ENCODE measurements around the gene OMP.

OMP gene

DNA sequence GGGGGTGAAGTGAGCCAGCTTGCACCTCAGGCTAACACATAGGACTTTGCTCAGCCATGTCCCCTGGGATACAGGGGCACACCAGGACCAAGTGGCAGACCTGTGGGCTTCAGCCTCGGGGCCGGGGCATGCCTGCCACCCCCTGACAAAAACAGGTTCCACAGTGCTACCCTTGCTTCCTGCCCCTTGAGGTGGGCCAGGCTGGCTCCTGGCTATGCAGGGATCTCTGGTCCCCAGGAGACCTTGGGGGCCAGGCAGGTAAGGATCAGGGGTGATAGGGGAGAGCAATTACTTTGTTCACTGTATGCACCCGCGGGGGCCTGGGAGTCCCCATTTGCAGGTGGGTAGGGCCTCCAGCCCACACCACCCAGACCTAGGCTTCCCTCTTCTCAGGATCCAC is 23.1 kb downstream of the OMP start:
- no peaks in the 10 kb centered on the region for H3K79me2 ChIP-seq (ENCODE audit: control insufficient read depth, insufficient read depth, low read length, unreplicated experiment)
- peaks cover 3% of the 10 kb centered on the region for H3K4me1 ChIP-seq (ENCODE audit: control insufficient read depth, insufficient read depth, low read length, unreplicated experiment)
- no peaks in the 10 kb centered on the region for H3K27me3 ChIP-seq (ENCODE audit: insufficient read depth, low read length)
- no peak overlapping the region for H3K27ac ChIP-seq (ENCODE audit: low read depth, low read length)
- H2AFZ ChIP-seq (ENCODE audit: low read length, unreplicated experiment) = no peak overlapping the region
- H3K36me3 ChIP-seq (ENCODE audit: insufficient read depth, low read length) = no peaks in the 10 kb centered on the region
- no peak overlapping the region for H3K4me3 ChIP-seq (ENCODE audit: low read depth, low read length)

DNA sequence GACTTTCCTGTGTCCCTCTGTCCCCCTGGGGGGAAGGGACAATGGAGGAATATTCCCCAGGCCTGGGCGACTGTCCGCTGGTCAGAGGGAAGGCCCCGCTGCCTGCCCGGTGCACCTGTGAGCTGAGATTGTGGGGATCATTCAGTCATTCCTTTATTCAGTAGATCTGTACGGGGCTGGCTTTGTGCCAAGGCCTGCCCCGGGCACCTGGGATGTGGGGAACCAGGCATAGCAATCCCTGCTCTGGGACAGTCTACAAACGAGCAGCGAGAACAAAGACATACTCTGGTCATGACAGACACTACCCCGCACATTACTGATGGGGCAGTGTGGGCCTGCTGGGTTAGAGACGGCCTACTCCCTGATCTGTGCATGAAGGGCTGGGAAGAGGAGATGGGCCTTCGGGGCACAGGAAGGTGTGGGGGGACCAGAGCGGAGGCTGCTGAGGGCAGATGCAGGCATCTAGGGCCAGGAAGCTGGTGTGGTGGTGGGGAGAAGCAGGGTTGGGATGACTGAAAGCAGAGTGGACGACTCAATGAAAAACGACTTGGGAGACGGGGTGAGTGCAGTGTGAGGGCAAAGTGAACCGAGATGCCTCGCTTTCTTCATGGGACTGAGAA is 23.6 kb downstream of the OMP start:
- Histone ChIP-seq H3K27ac (ENCODE audit: low read depth, low read length) (no peak overlapping the region), H3K36me3 (ENCODE audit: insufficient read depth, low read length) (no peaks in the 10 kb centered on the region), H3K79me2 (ENCODE audit: control insufficient read depth, insufficient read depth, low read length, unreplicated experiment) (no peaks in the 10 kb centered on the region), H3K4me1 (ENCODE audit: control insufficient read depth, insufficient read depth, low read length, unreplicated experiment) (peaks cover 3% of the 10 kb centered on the region), H3K27me3 (ENCODE audit: insufficient read depth, low read length) (no peaks in the 10 kb centered on the region), H2AFZ (ENCODE audit: low read length, unreplicated experiment) (no peak overlapping the region), H3K4me3 (ENCODE audit: low read depth, low read length) (no peak overlapping the region)

DNA sequence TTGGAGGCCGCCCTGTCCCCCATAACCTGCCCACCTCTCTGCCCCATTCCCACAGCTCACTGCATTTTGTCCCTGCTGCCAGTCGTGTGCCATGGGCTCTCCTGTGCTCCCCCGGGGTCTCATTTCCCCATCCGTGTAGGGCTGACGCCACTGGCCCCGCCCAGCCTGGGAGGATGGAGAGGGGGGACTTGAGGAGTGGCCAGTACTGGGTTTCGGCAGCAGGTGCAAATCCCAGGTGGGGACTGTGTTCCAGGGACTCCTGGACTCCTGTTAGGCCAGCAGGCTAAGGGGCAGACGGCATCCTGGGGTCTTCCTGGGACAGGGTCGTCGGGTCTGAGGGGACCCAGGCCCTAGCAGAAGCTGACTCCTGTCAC is 24.2 kb downstream of the OMP start:
- Histone ChIP-seq H3K36me3 (ENCODE audit: insufficient read depth, low read length) (no peaks in the 10 kb centered on the region), H3K4me1 (ENCODE audit: control insufficient read depth, insufficient read depth, low read length, unreplicated experiment) (peaks cover 3% of the 10 kb centered on the region), H3K79me2 (ENCODE audit: control insufficient read depth, insufficient read depth, low read length, unreplicated experiment) (no peaks in the 10 kb centered on the region), H3K27me3 (ENCODE audit: insufficient read depth, low read length) (no peaks in the 10 kb centered on the region), H3K27ac (ENCODE audit: low read depth, low read length) (no peak overlapping the region), H2AFZ (ENCODE audit: low read length, unreplicated experiment) (peak overlapping the region; percentile 57), H3K4me3 (ENCODE audit: low read depth, low read length) (peak overlapping the region; percentile 72)

DNA sequence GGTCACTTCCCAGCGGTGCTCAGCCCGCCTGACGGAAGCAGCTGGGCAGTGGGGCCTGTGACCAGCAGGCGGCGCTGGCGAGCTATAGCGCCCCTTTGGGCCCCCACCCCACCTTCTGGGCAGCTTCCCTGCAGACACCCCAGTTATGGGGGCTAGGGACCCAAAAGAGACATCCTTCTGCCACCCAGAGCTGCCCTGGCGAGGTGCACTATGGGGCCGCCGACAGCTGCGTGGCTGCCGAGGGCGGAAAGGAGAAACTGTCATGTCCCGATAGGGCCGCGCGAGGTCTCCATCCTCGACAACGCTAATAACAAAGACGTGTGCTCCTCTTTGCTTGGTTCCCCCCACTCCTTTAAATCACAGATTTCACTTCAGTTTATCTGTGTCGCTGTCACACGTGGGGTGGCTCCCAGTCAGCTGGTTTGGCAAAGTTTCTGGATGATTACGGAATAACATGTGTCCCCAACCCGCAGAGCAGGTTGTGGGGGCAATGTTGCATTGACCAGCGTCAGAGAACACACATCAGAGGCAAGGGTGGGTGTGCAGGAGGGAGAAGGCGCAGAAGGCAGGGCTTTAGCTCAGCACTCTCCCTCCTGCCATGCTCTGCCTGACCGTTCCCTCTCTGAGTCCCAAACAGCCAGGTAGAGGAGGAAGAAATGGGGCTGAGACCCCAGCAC is 24.7 kb downstream of the OMP start:
- peak overlapping the region; percentile 57 for H2AFZ ChIP-seq (ENCODE audit: low read length, unreplicated experiment)
- H3K27ac ChIP-seq (ENCODE audit: low read depth, low read length) = no peak overlapping the region
- H3K4me1 ChIP-seq (ENCODE audit: control insufficient read depth, insufficient read depth, low read length, unreplicated experiment) = peaks cover 3% of the 10 kb centered on the region
- H3K27me3 ChIP-seq (ENCODE audit: insufficient read depth, low read length) = no peaks in the 10 kb centered on the region
- no peaks in the 10 kb centered on the region for H3K79me2 ChIP-seq (ENCODE audit: control insufficient read depth, insufficient read depth, low read length, unreplicated experiment)
- no peaks in the 10 kb centered on the region for H3K36me3 ChIP-seq (ENCODE audit: insufficient read depth, low read length)
- H3K4me3 ChIP-seq (ENCODE audit: low read depth, low read length) = peak overlapping the region; percentile 72

DNA sequence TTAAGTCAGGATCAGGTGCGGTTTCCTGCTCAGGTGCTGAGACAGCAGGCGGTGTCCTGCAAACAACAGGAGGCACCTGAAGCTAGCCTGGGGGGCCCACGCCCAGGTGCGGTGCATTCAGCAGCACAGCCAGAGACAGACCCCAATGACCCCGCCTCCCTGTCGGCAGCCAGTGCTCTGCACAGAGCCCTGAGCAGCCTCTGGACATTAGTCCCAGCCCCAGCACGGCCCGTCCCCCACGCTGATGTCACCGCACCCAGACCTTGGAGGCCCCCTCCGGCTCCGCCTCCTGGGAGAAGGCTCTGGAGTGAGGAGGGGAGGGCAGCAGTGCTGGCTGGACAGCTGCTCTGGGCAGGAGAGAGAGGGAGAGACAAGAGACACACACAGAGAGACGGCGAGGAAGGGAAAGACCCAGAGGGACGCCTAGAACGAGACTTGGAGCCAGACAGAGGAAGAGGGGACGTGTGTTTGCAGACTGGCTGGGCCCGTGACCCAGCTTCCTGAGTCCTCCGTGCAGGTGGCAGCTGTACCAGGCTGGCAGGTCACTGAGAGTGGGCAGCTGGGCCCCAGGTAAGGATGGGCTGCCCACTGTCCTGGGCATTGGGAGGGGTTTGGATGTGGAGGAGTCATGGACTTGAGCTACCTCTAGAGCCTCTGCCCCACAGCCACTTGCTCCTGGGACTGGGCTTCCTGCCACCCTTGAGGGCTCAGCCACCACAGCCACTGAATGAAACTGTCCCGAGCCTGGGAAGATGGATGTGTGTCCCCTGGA is 25.5 kb downstream of the OMP start, which contains the start of gene MYO7A:
Gene MYO7A (plus strand): TSS at position 327 of the 772 bp plus-strand sequence. CDS start 2,389 bp downstream, outside the sequence.
- Histone ChIP-seq H3K27ac (ENCODE audit: low read depth, low read length) (no peak within 1 kb of the TSS), H3K27me3 (ENCODE audit: insufficient read depth, low read length) (no peaks in the 10 kb centered on the region), H3K36me3 (ENCODE audit: insufficient read depth, low read length) (no peaks in the 10 kb centered on the region), H2AFZ (ENCODE audit: low read length, unreplicated experiment) (peak within 1 kb of the TSS; percentile 57), H3K4me3 (ENCODE audit: low read depth, low read length) (peak within 1 kb of the TSS; percentile 72), H3K79me2 (ENCODE audit: control insufficient read depth, insufficient read depth, low read length, unreplicated experiment) (no peaks in the 10 kb centered on the region), H3K4me1 (ENCODE audit: control insufficient read depth, insufficient read depth, low read length, unreplicated experiment) (peaks cover 3% of the 10 kb centered on the region)

DNA sequence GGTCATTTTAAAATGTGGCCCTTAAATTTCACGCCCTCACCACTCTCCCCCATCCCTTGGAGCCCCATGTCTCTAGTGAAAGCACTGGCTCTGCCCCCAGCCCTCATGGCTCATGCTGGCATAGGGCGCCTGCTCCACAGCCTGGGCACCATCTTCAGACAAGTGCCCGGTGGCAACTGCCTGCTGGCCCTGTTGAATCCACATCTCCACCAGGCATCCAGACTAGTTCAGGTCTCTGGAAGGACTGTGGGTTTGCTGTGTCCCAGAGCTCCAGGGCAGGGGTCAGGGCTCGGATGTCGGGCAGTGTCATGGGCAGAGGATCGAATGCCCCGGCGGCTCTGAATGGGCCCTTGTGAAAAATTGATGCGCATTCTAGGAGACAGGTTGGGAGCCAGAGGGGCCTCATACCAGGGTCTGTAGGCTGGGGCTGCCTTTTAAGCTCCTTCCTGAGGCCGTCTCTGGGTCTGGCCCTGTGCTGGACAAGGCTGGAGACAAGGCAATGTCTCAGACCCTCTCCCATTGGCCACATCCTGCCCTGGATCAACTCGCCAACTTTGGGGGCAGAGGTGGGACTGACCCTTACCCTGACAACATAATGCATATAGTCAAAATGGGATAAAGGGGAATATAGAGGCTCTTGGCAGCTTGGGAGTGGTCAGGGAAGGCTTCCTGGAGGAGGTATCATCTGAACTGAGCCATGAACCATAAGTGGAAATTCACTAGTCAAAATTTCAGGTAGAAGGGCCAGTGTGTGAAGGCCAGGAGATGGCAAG is 26.6 kb downstream of the OMP start:
- Histone ChIP-seq H3K27me3 (ENCODE audit: insufficient read depth, low read length) (no peaks in the 10 kb centered on the region), H3K27ac (ENCODE audit: low read depth, low read length) (no peak overlapping the region), H3K79me2 (ENCODE audit: control insufficient read depth, insufficient read depth, low read length, unreplicated experiment) (no peaks in the 10 kb centered on the region), H3K36me3 (ENCODE audit: insufficient read depth, low read length) (no peaks in the 10 kb centered on the region), H3K4me3 (ENCODE audit: low read depth, low read length) (no peak overlapping the region), H3K4me1 (ENCODE audit: control insufficient read depth, insufficient read depth, low read length, unreplicated experiment) (peaks cover 3% of the 10 kb centered on the region), H2AFZ (ENCODE audit: low read length, unreplicated experiment) (no peak overlapping the region)

DNA sequence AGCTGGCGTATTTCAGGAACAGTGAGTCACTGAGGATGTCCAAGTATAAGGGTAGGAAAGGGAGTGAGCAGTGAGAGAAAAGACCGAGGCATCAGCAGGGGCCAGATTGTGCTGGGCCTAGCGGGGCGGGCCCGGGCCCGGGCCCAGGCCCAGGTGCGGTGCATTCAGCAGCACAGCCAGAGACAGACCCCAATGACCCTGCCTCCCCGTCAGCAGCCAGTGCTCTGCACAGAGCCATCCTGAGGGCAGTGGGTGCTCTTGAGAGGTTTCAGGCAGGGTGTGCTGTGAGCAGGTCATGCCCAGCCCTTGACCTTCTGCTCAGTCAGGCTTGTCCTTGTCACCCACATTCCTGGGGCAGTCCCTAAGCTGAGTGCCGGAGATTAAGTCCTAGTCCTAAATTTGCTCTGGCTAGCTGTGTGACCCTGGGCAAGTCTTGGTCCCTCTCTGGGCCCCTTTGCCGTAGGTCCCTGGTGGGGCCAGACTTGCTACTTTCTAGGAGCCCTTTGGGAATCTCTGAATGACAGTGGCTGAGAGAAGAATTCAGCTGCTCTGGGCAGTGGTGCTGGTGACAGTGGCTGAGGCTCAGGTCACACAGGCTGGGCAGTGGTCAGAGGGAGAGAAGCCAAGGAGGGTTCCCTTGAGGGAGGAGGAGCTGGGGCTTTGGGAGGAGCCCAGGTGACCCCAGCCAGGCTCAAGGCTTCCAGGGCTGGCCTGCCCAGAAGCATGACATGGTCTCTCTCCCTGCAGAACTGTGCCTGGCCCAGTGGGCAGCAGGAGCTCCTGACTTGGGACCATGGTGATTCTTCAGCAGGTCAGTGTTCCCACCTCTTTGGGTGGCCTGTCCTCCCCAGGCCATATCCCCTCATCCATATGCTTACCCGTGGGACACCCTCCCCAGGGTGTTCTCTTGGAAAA is 27.5 kb downstream of the OMP start:
- peaks cover 3% of the 10 kb centered on the region for H3K4me1 ChIP-seq (ENCODE audit: control insufficient read depth, insufficient read depth, low read length, unreplicated experiment)
- H3K4me3 ChIP-seq (ENCODE audit: low read depth, low read length) = no peak overlapping the region
- no peaks in the 10 kb centered on the region for H3K27me3 ChIP-seq (ENCODE audit: insufficient read depth, low read length)
- no peaks in the 10 kb centered on the region for H3K36me3 ChIP-seq (ENCODE audit: insufficient read depth, low read length)
- H3K27ac ChIP-seq (ENCODE audit: low read depth, low read length) = no peak overlapping the region
- H3K79me2 ChIP-seq (ENCODE audit: control insufficient read depth, insufficient read depth, low read length, unreplicated experiment) = no peaks in the 10 kb centered on the region
- no peak overlapping the region for H2AFZ ChIP-seq (ENCODE audit: low read length, unreplicated experiment)

DNA sequence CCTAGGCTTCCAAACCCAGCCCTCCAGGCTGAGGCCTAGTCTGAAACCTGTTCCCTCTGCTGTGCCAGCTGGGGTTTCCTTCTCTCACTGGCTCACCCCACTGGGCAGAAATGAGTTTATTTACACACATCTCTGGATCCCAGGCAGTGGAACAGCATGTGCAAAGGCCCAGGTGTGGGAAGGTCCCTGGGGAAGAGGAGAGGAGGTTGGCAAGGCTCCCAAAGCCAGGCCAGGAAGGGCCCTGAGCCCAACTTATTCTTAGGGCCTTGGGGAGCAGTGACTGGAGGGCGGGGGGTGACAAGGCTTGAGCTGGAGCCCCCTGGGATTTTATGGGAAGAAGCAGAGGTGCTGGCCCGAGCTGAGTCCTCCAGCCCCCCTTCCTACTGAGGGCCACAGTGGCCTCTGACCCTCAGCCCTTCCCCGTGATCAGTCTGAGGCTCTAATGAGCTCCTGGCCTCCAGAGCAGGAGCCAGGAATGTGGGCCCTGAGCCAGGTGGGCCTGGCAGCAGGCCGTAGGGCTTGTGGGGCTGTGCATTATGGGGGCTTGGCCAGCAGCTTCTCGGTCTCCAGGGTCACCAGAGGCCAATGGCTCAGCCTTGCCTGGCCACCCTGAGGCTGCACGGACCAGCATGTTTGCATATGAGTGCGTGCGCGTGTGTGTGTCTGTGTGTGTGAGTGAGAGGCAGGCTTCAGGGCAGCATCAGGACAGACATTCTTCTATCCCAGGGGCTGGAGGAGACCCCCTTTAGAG is 28.3 kb downstream of the OMP start:
- H3K27ac ChIP-seq (ENCODE audit: low read depth, low read length) = no peak overlapping the region
- no peaks in the 10 kb centered on the region for H3K27me3 ChIP-seq (ENCODE audit: insufficient read depth, low read length)
- H3K4me1 ChIP-seq (ENCODE audit: control insufficient read depth, insufficient read depth, low read length, unreplicated experiment) = peaks cover 7% of the 10 kb centered on the region

DNA sequence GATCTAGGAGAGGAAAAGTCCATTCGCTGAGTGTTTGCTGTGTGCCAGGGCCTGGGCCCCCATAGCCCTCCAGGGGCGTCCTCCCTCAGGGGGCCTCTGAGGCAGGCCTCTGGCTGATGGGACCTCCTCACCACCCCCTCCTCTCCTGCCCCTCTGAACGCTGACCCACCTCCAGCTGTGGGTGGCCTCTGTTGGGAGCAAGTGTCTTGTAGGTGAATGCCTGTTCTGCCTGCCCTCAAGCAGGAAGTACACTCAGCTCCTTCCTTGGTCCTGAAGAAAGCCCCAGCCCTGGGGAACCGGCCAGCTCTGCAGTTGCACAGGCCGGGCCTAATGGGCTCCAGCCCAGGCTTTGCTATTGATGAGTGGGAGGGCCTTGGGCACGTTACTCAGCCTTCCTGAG is 28.9 kb downstream of the OMP start:
- Histone ChIP-seq H2AFZ (ENCODE audit: low read length, unreplicated experiment) (no peak overlapping the region), H3K4me1 (ENCODE audit: control insufficient read depth, insufficient read depth, low read length, unreplicated experiment) (peaks cover 12% of the 10 kb centered on the region), H3K36me3 (ENCODE audit: insufficient read depth, low read length) (no peaks in the 10 kb centered on the region), H3K27ac (ENCODE audit: low read depth, low read length) (no peak overlapping the region), H3K79me2 (ENCODE audit: control insufficient read depth, insufficient read depth, low read length, unreplicated experiment) (no peaks in the 10 kb centered on the region), H3K27me3 (ENCODE audit: insufficient read depth, low read length) (no peaks in the 10 kb centered on the region), H3K4me3 (ENCODE audit: low read depth, low read length) (no peak overlapping the region)

More for the DNA sequence above, 28.3 kb downstream of the OMP start:
- no peak overlapping the region for H2AFZ ChIP-seq (ENCODE audit: low read length, unreplicated experiment)
- no peaks in the 10 kb centered on the region for H3K79me2 ChIP-seq (ENCODE audit: control insufficient read depth, insufficient read depth, low read length, unreplicated experiment)
- H3K4me3 ChIP-seq (ENCODE audit: low read depth, low read length) = no peak overlapping the region
- H3K36me3 ChIP-seq (ENCODE audit: insufficient read depth, low read length) = no peaks in the 10 kb centered on the region

Measured in ACC112 (cell line).